Measurements from ENCODE around the gene CCDC74A.
"Not testable (repeated sequence)": the region's sequence is repeated elsewhere in the genome, so short reads cannot be mapped to it uniquely, and the experiment has no call there.

Gene CCDC74A

GRCh38 chr2:131525256-131525655, 2.4 kb upstream of the CCDC74A start:
- not testable (repeated sequence) for DNase-seq (ENCODE audit: insufficient read length, low spot score); FAIRE-seq

DNA sequence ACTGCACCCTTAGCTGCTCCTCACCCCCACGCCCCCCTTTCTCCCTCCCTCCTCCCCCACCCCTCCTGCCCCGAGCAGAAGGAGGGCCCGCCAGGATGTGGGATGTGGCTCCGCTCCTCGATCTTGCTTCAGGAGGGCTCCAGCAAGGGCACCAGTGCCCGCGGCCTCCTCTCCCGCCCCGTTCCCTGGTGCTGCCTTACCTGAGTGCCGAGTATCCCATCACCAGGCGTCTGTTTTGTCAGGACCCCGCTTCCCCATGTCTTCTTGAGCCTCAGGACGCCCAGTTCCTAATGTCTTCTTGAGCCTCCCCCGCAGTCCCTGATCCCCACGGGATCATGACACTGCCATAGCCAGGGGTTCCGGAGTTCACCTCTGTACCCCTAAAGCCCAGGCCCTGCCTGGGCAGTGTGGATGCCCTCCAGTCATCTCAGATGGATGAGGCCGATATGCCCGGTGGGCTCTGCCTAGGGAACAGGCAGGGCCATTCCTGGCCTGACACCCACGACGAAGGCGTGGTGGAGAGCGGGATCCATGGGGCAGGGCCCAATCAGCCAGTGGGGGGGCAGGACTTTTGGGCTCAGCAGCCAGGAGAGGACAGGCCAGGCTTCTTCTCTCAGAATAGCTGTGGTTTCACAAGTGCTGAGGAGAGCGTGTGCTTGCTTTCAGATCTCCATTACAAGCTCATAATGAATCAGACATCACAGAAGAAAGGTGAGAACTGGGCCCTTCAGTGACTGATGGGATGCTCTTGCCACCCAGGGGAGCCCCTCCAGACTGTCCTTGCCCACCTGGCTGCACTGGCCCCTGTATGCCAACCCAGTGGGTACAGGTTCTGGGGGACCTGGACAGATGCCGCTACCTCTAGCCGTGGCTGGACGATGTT, 1.5 kb downstream of the CCDC74A start:
- FAIRE-seq = peak; percentile 95
- not testable (repeated sequence) for DNase-seq (ENCODE audit: insufficient read length, low spot score)

DNA sequence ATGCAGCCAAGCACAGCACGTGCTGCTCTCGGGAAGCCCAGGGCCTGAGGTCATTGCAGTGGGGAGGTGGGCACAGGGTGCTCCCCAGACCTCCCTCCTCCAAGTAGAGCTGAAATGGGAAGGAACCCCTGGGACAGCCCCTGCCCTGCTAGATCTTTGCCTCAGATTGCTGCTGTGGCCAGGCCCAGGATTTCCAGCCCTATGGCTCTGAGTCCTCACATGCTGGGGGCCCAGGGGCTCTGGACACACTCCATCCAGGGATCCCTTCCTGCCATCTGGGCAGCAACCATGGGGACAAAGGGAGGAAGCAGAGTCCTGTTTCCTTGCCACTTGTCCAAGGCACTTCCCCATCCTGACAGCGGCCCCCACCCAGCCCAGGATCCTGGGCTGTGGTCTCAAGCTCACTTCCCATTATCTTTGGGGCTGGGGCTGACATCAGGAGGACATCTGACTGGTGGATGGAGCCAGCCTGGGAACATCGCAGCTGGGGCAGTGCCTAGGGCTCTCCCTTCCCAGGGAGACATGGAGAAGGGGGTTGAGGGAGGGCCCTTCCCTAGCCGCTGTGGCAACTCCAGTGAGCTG, 2.3 kb downstream of the CCDC74A start:
- DNase-seq (ENCODE audit: insufficient read length, low spot score); FAIRE-seq: not testable (repeated sequence)

DNA sequence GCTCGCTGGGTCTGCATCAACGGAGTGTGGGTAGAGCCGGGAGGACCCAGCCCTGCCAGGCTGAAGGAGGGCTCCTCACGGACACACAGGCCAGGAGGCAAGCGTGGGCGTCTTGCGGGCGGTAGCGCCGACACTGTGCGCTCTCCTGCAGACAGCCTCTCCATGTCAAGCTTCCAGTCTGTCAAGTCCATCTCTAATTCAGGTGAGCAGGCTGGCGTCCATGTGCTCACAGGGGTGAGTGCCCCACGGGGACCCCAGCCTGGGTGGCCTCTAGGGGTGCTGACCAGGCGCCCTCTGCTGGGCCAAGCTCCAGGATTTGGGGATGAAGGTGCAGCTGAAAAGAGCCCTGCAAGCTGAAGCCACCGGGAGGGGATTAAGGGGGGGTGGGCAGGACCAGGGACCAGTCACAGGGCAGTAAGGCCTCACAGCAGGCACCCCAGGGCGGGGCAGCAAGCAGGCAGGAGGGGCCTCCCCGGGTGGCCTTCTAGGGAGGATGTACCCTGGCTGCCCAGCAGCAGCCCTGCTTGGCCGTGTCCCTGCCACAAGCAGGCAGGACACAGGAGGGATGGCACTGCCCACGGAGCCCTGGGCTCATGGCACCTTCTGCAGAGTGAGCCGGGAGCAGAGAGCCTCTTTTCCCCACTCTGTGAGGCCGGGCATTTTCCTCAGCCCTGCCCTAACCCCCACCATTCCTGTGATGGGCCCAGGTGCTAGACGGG, 3.1 kb downstream of the CCDC74A start:
- not testable (repeated sequence) for FAIRE-seq; DNase-seq (ENCODE audit: insufficient read length, low spot score)

DNA sequence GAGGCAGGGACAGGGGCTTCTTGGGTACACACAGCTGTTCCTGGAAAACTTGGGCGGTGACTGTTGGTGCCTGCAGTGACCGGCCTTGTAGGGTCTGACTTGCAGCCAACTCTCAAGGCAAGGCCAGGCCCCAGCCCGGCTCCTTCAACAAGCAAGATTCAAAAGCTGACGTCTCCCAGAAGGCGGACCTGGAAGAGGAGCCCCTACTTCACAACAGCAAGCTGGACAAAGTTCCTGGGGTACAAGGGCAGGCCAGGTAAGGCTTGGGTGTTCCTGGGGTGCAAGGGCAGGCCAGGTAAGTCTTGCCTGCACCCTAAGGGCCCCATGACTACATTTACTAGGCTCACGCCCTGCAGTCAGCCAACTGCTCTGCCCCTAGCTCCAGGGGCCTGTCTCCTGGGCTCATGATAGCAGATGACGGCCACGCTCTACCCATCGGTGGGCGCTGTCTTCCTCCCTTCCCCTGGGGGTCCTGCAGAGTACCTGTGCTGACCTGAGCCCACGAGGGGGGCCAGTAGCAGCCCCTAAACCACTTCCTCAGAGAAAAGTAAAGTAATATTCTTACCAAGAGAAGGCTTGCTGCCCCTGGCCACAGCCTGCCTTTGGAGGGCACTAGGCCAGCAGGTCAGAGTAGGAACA, 4.0 kb downstream of the CCDC74A start:
- not testable (repeated sequence) for FAIRE-seq; DNase-seq (ENCODE audit: insufficient read length, low spot score)

- not testable (repeated sequence) for DNase-seq (ENCODE audit: insufficient read length, low spot score); FAIRE-seq
Measured at GRCh38 chr2:131532723-131533608, 5.3 kb downstream of the CCDC74A start.

DNA sequence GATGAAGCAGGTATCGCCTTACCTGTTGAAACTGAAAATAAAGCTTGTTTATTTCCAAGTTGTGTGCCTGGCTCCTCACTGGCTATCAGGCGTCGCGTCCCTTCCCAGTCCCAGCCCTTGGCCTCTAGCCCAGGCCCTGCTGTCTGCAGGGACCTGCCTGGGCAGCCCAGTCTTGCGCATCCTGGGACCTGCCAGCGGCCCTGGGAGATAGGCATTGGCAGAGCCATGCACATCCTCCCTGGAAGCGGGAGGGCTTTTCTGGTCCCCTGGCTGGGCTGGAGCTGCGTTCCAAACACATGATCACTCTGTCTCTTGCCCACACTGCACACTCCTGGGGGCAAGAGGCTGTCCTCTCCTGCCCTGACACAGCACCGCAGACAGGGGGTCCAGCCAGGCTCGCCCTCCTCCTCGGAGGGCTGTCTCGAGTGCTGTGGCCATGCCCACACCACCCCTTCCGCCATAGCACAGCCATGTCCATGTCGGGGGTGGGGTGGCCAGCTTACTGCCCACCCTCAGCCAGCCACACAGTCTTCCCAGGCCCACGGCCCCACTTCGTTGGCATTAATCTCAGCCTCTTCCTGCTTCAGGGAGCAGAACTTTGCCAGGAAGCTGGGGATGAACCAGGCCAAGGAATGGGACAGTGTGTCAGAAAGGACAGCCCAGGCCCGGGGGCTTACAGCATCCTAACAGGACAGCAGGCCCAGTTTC, 6.1 kb downstream of the CCDC74A start:
- not testable (repeated sequence) for DNase-seq (ENCODE audit: insufficient read length, low spot score); FAIRE-seq

DNA sequence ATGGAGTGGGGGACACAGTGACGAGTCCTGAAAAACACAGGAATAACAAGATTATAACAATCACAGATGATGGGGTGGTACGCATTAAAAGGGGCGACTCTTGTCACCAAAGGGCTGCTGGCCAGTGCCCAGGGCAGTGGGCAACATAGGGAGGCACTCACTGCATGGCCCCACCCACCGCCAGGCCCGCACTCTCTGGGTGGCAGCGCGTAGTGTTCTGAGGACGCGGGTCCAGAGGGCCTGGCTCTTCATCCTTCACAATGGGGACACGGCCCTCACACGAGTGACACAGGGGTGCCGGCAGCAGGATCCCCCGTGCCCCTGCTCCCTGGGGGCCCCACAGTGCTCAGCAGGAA, 6.6 kb downstream of the CCDC74A start:
- not testable (repeated sequence) for DNase-seq (ENCODE audit: insufficient read length, low spot score); FAIRE-seq

DNA sequence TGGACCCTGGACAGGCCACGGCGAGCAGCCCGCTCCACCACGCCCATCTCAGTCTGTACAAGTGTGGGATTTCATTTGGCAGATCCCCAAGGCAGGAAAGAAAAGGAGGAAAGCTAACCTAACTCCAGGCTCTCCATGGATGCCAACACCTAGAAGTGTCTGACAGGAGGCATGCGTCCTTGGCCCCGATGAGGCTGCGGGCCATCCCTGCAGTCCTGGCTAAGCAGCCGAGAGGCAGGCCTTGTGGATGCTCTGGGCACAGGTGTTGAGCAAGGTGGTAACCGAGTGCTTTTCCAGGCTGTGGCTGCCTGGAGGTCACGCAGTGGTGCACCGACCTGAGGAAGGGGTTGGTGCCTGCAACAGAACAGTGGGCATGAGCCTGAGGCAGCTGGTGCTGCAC, 7.3 kb downstream of the CCDC74A start:
- not testable (repeated sequence) for DNase-seq (ENCODE audit: insufficient read length, low spot score); FAIRE-seq

- FAIRE-seq (no peak), DNase-seq (ENCODE audit: insufficient read length, low spot score) (no peak)
Measured at GRCh38 chr2:131535526-131535925, 7.8 kb downstream of the CCDC74A start.

- not testable (repeated sequence) for FAIRE-seq; DNase-seq (ENCODE audit: insufficient read length, low spot score)
Measured at GRCh38 chr2:131535951-131536826, 8.5 kb downstream of the CCDC74A start.

GRCh38 chr2:131536841-131537240, 9.2 kb downstream of the CCDC74A start:
- FAIRE-seq; DNase-seq (ENCODE audit: insufficient read length, low spot score): not testable (repeated sequence)

DNA sequence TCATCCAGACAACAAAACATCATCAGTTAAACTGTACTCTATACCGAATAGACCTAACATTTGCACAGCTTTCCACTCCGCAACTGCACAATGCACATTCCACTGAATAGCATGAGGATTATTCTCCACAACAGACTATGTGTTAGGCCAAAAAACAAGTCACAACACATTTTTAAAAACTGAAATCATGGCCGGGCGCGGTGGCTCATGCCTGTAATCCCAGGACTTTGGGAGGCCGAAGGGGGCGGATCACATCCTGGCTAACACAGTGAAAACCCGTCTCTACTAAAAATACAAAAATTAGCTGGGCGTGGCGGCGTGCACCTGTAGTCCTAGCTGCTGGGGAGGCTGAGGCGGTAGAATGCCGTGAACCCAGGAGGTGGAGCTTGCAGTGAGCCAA, 11.2 kb downstream of the CCDC74A start:
- not testable (repeated sequence) for DNase-seq (ENCODE audit: insufficient read length, low spot score); FAIRE-seq

GRCh38 chr2:131542438-131543384, 15.0 kb downstream of the CCDC74A start:
- DNase-seq (ENCODE audit: insufficient read length, low spot score) (no peak), FAIRE-seq (no peak)

DNA sequence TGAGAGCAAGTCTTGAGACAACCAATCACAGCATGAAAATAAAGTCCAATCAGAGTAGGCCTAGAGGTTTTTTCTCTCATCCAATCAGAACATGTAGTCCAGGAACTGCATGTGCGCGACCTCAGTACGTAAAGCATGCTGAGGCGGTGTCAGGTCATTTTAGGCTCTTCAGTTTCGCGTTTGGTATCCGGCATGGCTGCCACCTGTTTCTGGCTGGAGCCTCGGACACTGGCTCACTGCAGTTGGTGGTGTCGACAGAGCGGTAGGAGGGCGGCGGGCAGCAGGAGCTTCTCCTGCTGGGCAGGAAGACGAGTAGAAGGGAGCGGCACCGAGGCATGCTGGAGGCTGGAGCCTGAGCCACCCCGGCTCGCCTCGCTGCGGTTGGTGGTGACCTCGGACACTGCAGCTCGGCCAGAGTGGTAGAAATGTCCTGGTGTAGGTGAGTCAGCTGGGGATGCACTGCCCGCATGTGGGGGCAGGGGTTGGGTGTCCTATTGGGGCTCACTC, 15.8 kb downstream of the CCDC74A start:
- DNase-seq (ENCODE audit: insufficient read length, low spot score) (no peak), FAIRE-seq (no peak)

DNA sequence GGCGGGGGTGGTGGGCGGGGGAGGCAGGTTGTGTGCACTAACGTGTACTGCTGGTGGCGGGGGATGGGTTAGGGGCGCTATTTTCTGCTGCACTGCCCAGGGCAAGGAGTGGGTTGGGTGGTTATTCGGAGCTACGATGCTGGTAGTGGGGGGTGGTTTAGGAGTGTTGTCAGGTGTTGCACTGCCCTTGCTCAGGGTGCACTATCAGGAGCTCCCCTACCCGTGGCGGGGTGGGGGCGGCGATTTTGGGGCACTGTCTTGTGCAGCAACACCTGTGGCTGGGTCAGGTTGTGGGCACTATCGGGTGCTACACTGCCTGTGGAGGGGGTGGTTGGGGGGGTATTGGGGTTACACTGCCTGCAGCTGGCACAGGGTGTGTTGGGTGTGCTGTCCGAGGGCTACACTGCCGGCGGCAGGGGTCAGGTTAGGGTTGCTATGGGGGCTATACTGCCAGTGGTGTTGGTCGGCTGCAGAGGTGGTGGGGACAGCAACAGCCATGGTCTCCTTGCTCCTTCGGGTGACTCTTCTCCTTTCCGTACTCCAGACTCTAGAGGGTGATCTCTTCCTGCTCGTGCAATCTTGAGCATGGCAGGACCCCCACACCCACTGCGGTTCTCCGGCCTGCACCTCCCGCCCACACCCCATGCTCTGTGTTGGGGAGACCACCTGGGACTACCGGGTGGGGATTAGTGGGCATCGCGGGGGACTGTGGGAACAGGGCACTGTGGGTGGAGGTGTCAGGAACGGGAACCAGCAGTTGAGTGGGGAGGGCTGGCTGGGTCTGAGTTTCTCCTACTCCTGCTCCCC, 16.5 kb downstream of the CCDC74A start:
- DNase-seq (ENCODE audit: insufficient read length, low spot score); FAIRE-seq: not testable (repeated sequence)

Data from GM19239 (cell line).